GM19438 (cell line): ENCODE data around the gene PTGIS.

ENCODE experiments used
- ATAC-seq: cut with Tn5 transposase; IDR thresholded peaks from one replicate; pipeline ENCODE4 v1.9.1; 2021; ENCODE audit warnings: low read depth; ENCODE audit not compliant: unreplicated experiment

The PTGIS gene

GRCh38 chr20:49538950-49539349 is 29.0 kb downstream of the PTGIS start:
- ATAC-seq: no peak

- no peak for ATAC-seq
Observed at GRCh38 chr20:49534255-49534712, 33.7 kb downstream of the PTGIS start.

- no peak for ATAC-seq
Observed at GRCh38 chr20:49532285-49532946, 35.5 kb downstream of the PTGIS start.

GRCh38 chr20:49529470-49529869 is 38.5 kb downstream of the PTGIS start:
- no peak for ATAC-seq

- no peak for ATAC-seq
Observed at GRCh38 chr20:49526568-49526967, 41.4 kb downstream of the PTGIS start.

- no peak for ATAC-seq
Observed at GRCh38 chr20:49526056-49526455, 41.9 kb downstream of the PTGIS start.

- ATAC-seq: no peak
Observed at GRCh38 chr20:49523767-49524360, 44.1 kb downstream of the PTGIS start.

GRCh38 chr20:49521356-49521755 is 46.6 kb downstream of the PTGIS start:
- no peak for ATAC-seq

GRCh38 chr20:49519777-49520359 is 48.1 kb downstream of the PTGIS start:
- no peak for ATAC-seq

GRCh38 chr20:49519212-49519712 is 48.7 kb downstream of the PTGIS start:
- no peak for ATAC-seq

GRCh38 chr20:49518576-49518975 is 49.4 kb downstream of the PTGIS start:
- no peak for ATAC-seq

- no peak for ATAC-seq
Observed at GRCh38 chr20:49517805-49518100, 50.2 kb downstream of the PTGIS start.

- no peak for ATAC-seq
Observed at GRCh38 chr20:49516916-49517804, 50.8 kb downstream of the PTGIS start.

GRCh38 chr20:49515586-49515985 is 52.4 kb downstream of the PTGIS start:
- ATAC-seq: no peak

- ATAC-seq: no peak
Observed at GRCh38 chr20:49513517-49513916, 54.4 kb downstream of the PTGIS start.

- ATAC-seq: no peak
Observed at GRCh38 chr20:49513009-49513408, 54.9 kb downstream of the PTGIS start.

GRCh38 chr20:49511788-49512525 is 56.0 kb downstream of the PTGIS start:
- ATAC-seq: no peak

- no peak for ATAC-seq
Observed at GRCh38 chr20:49510562-49511122, 57.3 kb downstream of the PTGIS start.

GRCh38 chr20:49508435-49509199 is 59.3 kb downstream of the PTGIS start:
- ATAC-seq: no peak
